Stimulated activated CD4-positive, alpha-beta T cell treated with anti-CD3 and anti-CD28 coated beads, Interleukin-1b, Interleukin-23, amount 100 ng/mL, for 4 hours (primary cell): Measurements from ENCODE around the gene PSMD4.
"Not testable (repeated sequence)": the region's sequence is repeated elsewhere in the genome, so short reads cannot be mapped to it uniquely, and the experiment has no call there.

Experiments used
- DNase-seq, 2 donors: peaks; one replicate each; pipeline ENCODE4 v3.0.0-alpha.2; 2020; ENCODE audit warnings: low read depth in 2 of 2

The PSMD4 gene

DNA sequence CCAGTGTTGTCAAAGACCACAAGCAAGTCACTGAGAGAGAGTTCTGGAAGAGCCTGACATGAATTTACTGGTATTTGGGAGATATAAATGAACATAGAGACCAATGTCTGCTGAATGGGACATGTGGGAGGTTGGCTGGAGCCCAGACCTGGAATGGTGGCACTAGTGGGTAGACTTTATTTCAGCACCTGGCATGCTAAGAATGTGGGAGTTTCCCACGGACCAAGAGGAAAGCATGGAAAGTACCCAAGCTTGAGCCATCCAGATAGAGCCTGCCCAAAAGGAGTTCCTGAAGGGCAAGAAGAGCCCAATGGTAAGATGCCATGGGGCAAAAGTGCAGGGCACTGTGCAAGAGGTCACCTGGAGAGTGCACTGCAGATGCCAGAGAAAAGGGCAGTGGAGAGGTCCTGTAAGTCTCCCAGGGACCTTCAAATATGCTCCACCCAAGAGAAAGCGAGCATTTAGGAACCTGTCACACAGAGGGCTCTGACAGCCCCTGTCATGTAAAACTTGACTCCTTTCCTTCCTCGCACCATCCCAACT lies 19.5 kb downstream of the PSMD4 start:
- no peak for DNase-seq

- not testable (repeated sequence) for DNase-seq
Measured at GRCh38 chr1:151275341-151275740, 20.8 kb downstream of the PSMD4 start.

- DNase-seq, result no peak
Measured at GRCh38 chr1:151277249-151277648, 22.7 kb downstream of the PSMD4 start.

- DNase-seq, result peak; percentile 94 to 95
Measured at GRCh38 chr1:151281225-151281968, 26.9 kb downstream of the PSMD4 start.

DNA sequence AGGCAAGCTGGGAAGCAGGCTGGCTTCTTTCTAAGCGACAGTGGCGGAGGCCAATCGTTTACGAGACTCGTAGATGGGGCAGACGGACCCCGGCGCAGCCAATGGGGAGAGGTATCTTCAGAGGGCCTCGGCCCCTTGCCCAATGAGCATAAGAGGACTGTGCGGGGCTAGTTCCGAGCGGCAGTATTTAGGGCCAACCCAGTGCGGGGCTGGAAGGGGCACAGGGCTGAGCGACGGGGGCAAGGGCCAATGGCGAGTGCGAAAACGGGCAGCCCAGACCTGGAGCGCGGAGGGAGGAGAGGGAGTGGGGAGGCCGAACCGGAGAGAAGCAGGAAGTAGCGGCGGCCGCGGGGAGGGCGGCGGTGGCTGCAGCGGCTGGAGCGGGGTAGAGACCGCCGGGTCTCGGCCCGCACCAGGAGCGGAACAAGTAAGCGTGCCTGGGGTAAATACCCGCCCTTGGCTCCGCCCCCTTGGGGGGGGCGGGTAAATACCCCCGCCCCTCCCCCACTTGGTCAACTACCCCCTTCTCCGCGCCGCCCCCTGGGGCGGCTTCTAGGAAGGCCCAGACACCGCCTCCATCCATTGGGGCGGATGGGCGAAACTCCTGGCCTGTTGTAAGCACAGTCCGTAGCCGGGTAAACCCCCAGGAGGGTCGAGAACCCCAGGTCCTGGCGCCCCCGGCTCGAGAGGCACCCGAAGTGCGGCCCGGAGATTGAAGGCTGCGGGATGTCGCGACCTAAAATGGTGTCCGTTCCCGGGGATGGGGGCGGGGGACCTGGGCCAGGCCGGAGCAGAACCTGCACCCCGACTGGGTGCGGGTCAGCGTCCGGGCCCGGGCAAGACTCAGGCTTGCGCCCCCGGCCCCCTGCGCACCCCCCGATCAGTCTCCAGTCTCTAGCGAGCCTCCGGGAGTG lies 27.7 kb downstream of the PSMD4 start, which contains the start of gene ZNF687:
Gene ZNF687, plus strand, starts transcription at position 331 of the 914 bp plus-strand sequence. CDS start 3,993 bp downstream, outside the sequence.
- DNase-seq, result peak; percentile 92 to 95

DNA sequence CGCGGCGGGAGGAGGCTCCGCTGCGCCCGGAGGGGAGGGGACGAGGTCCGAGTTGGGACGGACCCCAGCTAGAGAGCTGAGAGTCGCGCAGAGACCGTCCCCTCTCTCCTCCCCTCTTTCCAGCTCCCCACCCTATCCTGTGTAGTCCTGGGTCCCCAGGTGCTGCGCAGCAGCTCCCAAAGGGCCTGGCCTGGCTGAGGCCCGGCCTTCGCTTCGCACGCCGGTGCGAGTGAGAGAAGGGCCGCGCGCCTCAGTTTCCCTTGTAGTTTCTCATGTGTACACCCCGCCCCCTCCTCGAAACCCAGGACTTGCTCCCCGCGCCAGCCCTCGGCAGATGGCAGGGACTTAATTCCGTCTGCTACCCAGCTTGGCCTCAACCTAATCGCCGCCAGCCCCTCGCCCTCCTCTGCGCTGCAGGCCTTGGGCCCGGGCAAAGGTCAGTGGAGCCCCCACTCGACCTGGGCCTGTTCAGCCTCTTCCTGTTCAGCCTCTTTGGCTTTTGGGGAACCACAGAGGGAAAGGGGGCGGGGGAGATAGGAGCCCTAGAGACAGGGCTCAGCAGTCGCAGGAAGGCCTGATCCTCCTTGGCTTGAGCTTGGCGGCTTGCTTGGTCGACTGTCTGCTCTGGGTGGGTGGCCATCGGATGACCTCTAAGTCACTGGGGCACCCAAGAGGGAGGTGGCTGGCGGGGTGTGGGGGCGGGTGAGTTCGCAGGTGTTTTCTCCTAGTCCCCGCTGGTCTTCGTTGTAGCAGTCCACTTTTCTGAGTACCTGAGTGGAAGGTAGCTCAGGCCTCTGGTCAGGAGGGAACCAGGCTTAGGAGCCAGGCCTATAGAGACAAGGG lies 28.6 kb downstream of the PSMD4 start:
- DNase-seq, result no peak

DNA sequence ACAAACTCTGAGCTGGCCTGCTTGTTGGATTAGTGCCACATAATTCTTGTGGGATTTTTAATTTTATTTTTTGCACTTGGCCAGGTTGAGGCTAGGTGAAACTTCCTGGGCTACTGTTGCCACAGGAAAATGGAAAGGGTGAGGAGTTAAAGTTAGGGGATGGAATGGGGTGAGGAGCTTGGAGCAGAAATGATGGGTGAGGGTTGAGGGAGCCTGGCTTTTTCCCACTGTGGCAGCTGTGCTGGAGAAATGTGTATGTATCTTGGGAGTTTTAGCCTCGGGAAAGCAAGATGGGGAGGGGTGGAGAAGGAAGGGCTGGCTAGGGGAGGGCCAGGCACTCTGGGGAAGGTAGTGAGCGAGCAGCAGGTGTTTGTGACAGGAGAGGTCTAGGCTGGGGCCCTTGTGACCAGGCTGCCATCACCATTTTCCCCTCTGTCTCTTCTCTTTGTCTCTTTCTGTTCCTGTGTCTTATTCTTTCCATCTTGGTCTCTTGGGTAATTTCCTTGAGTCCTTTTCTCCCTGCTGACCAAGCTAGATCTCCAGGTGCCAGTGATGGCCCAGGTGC lies 29.6 kb downstream of the PSMD4 start:
- DNase-seq, result no peak

DNA sequence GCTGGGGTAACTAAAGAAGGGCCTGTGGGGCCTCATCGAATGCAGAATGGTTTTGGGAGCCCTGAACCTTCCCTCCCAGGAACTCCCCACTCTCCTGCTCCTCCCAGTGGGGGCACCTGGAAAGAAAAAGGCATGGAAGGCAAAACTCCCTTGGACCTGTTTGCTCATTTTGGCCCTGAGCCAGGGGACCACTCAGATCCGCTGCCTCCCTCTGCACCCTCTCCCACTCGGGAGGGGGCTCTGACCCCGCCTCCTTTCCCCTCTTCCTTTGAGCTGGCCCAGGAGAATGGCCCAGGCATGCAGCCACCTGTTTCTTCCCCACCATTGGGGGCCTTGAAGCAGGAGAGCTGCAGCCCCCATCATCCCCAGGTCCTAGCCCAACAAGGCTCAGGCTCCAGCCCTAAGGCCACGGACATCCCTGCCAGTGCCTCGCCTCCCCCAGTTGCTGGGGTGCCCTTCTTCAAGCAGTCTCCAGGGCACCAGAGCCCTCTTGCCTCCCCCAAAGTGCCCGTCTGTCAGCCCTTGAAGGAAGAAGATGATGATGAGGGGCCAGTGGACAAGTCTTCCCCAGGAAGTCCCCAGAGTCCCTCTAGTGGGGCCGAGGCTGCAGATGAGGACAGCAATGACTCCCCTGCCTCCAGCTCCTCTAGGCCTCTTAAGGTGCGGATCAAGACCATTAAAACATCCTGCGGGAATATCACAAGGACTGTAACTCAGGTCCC lies 32.2 kb downstream of the PSMD4 start:
- DNase-seq, result no peak

DNA sequence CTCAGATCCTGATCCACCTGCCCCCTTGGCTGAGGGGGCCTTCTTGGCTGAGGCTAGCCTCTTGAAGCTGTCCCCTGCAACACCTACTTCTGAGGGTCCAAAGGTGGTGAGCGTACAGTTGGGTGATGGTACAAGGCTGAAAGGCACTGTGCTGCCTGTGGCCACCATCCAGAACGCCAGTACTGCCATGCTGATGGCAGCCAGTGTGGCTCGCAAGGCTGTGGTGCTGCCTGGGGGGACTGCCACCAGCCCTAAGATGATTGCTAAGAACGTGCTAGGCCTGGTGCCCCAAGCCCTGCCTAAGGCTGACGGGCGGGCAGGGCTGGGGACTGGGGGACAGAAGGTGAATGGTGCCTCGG lies 32.8 kb downstream of the PSMD4 start:
- no peak for DNase-seq

GRCh38 chr1:151287767-151288500 lies 33.4 kb downstream of the PSMD4 start:
- no peak for DNase-seq

GRCh38 chr1:151288502-151288901 lies 34.0 kb downstream of the PSMD4 start:
- DNase-seq, result no peak

- no peak for DNase-seq
Measured at GRCh38 chr1:151289080-151289935, 34.8 kb downstream of the PSMD4 start.

- no peak for DNase-seq
Measured at GRCh38 chr1:151289991-151290708, 35.6 kb downstream of the PSMD4 start.

- DNase-seq, result no peak
Measured at GRCh38 chr1:151290709-151291303, 36.3 kb downstream of the PSMD4 start.

GRCh38 chr1:151292207-151293030 lies 37.9 kb downstream of the PSMD4 start:
- no peak for DNase-seq

- no peak for DNase-seq
Measured at GRCh38 chr1:151293093-151293492, 38.6 kb downstream of the PSMD4 start.
